Activated CD4-positive, alpha-beta T cell treated with anti-CD3 and anti-CD28 coated beads, Interleukin-2, amount 50 U/mL, for 24 hours (primary cell): ENCODE data around the gene PLA2G5.

ENCODE experiments used
- DNase-seq, 2 donors: peaks; one replicate each; pipeline ENCODE4 v3.0.0-alpha.2; 2020; ENCODE audit warnings: low read depth in 1 of 2, low spot score in 1 of 2

PLA2G5 gene

GRCh38 chr1:20089328-20090077, 19.5 kb downstream of the PLA2G5 start:
- DNase-seq: no peak

- DNase-seq: no peak
These were observed 20.1 kb downstream of the PLA2G5 start for GRCh38 chr1:20090119-20090518.

- no peak for DNase-seq
These were observed 20.6 kb downstream of the PLA2G5 start for GRCh38 chr1:20090641-20091040.

- DNase-seq: no peak
These were observed 23.3 kb downstream of the PLA2G5 start for GRCh38 chr1:20093303-20093702.

GRCh38 chr1:20093940-20094391, 24.0 kb downstream of the PLA2G5 start:
- DNase-seq: no peak

GRCh38 chr1:20095564-20096434, 25.8 kb downstream of the PLA2G5 start:
- DNase-seq: no peak

GRCh38 chr1:20096840-20097447, 26.9 kb downstream of the PLA2G5 start:
- DNase-seq: no peak

- no peak for DNase-seq
These were observed 29.5 kb downstream of the PLA2G5 start for GRCh38 chr1:20099533-20099932.

- peak in 1 of 2 donors; percentile 10 for DNase-seq
These were observed 30.8 kb downstream of the PLA2G5 start for GRCh38 chr1:20100632-20101355.

- no peak for DNase-seq
These were observed 32.9 kb downstream of the PLA2G5 start for GRCh38 chr1:20102875-20103274.

GRCh38 chr1:20105856-20106255, 35.9 kb downstream of the PLA2G5 start:
- DNase-seq: no peak

GRCh38 chr1:20107351-20107750, 37.4 kb downstream of the PLA2G5 start:
- DNase-seq: no peak

GRCh38 chr1:20107796-20108195, 37.8 kb downstream of the PLA2G5 start:
- no peak for DNase-seq

- no peak for DNase-seq
These were observed 38.6 kb downstream of the PLA2G5 start for GRCh38 chr1:20108366-20109123.

GRCh38 chr1:20109223-20109856, 39.3 kb downstream of the PLA2G5 start:
- DNase-seq: no peak

- DNase-seq: no peak
These were observed 40.7 kb downstream of the PLA2G5 start for GRCh38 chr1:20110679-20111078.

GRCh38 chr1:20111452-20111851, 41.5 kb downstream of the PLA2G5 start:
- no peak for DNase-seq

GRCh38 chr1:20112279-20113000, 42.4 kb downstream of the PLA2G5 start:
- DNase-seq: no peak

GRCh38 chr1:20114021-20114648, 44.1 kb downstream of the PLA2G5 start:
- no peak for DNase-seq
